K562 (cell line): ENCODE data around the gene HMBS. TPM values are rescaled to one million over a fixed set of nuclear protein-coding genes. Genes with fewer than 3 reads are reported as not detected.

Experiments used
- AFF4 ChIP-seq: sonication (generic); formaldehyde crosslinking; IDR thresholded peaks from 2 replicates; pipeline ENCODE4 v1.8.0; 2023; ENCODE audit warnings: mild to moderate bottlenecking, missing genetic modification reagents
- BRF1 ChIP-seq: IDR thresholded peaks from 3 replicates; pipeline ENCODE4 v1.6.1; 2011; ENCODE audit warnings: borderline replicate concordance, mild to moderate bottlenecking; ENCODE audit not compliant: insufficient read length; ENCODE audit errors: extremely low read depth
- CEBPB ChIP-seq: fragments of 450-650 bp; IDR thresholded peaks from 2 replicates; pipeline ENCODE4 v1.6.1; 2016; ENCODE audit warnings: missing genetic modification characterization, missing compliant biosample characterization
- FOXJ3 ChIP-seq: sonication (generic); formaldehyde crosslinking; IDR thresholded peaks from 2 replicates; pipeline ENCODE4 v1.4.0; 2020; ENCODE audit warnings: mild to moderate bottlenecking, missing genetic modification reagents
- HDAC3 ChIP-seq: fragments of 450-650 bp; IDR thresholded peaks from 2 replicates; pipeline ENCODE4 v1.6.1; 2018; ENCODE audit warnings: borderline replicate concordance, mild to moderate bottlenecking, moderate library complexity; ENCODE audit not compliant: partially characterized antibody
- KLF16 ChIP-seq: IDR thresholded peaks from 2 replicates; pipeline ENCODE4 v1.6.1; 2016; ENCODE audit warnings: antibody characterized with exemption
- LARP7 ChIP-seq: fragments of 450-650 bp; IDR thresholded peaks from 2 replicates; pipeline ENCODE4 v1.6.1; 2016
- OTX1 ChIP-seq: fragments of 450-650 bp; formaldehyde crosslinking; IDR thresholded peaks from 2 replicates; pipeline ENCODE4 v1.4.0; 2022; ENCODE audit warnings: mild to moderate bottlenecking
- SP2 ChIP-seq: IDR thresholded peaks from 2 replicates; pipeline ENCODE4 v1.6.1; 2011; ENCODE audit warnings: mild to moderate bottlenecking, low read depth, low read length, moderate library complexity; ENCODE audit not compliant: poor library complexity, severe bottlenecking; ENCODE audit errors: extremely low read depth
- STAG1 ChIP-seq: sonication (generic); formaldehyde crosslinking; IDR thresholded peaks from 2 replicates; pipeline ENCODE4 v1.5.0; 2020; ENCODE audit warnings: missing genetic modification reagents, borderline replicate concordance
- TGIF2 ChIP-seq: sonication (generic); formaldehyde crosslinking; IDR thresholded peaks from 2 replicates; pipeline ENCODE4 v1.8.1; 2022; ENCODE audit warnings: mild to moderate bottlenecking, missing genetic modification reagents, moderate library complexity
- TOE1 ChIP-seq, 2 experiments: fragments of 450-650 bp in 1 of 2; sonication (generic) in 1 of 2; formaldehyde crosslinking in 1 of 2; IDR thresholded peaks; 2 replicates each; pipeline versions ENCODE4 v1.7.1 to v1.8.0; 2016 to 2022; ENCODE audit warnings: borderline replicate concordance in 2 of 2, mild to moderate bottlenecking in 2 of 2, antibody characterized with exemption in 1 of 2, inconsistent platforms in 1 of 2, low read depth in 1 of 2, missing genetic modification reagents in 1 of 2, moderate library complexity in 1 of 2
- TSC22D4 ChIP-seq: fragments of 450-650 bp; IDR thresholded peaks from 2 replicates; pipeline ENCODE4 v1.6.1; 2016; ENCODE audit warnings: missing genetic modification characterization, missing biosample characterization, control low read depth
- ZBTB17 ChIP-seq: fragments of 450-650 bp; formaldehyde crosslinking; IDR thresholded peaks from 2 replicates; pipeline ENCODE4 v1.4.0; 2020; ENCODE audit warnings: mild to moderate bottlenecking
- ZNF316 ChIP-seq: fragments of 450-650 bp; IDR thresholded peaks from 2 replicates; pipeline ENCODE4 v1.6.1; 2016
- ZNF384 ChIP-seq: IDR thresholded peaks from 2 replicates; pipeline ENCODE4 v1.6.1; 2012; ENCODE audit warnings: low read depth, low read length, improper control_type of control experiment
- ZNF830 ChIP-seq: fragments of 250-450 bp; sonication (Bioruptor Pico); IDR thresholded peaks from 2 replicates; pipeline ENCODE4 v1.5.0; 2021; ENCODE audit warnings: mild to moderate bottlenecking
- polyA plus RNA-seq, 8 experiments: library from polyadenylated mRNA; depleted of rRNA in 4 of 8; stranded (reverse) in 5 of 8; unstranded in 3 of 8; fragments of >200 nt; fragmentation: Nextera tagmentation in 2 of 8; fragmentation: Illumina TruSeq in 1 of 8; extraction: Ambion mirVana in 2 of 8; extraction: Trizol in 1 of 8; gene quantifications; 2 replicates each; pipeline versions ENCODE4 v1.2.1 to v1.2.3, GENCODE V29; 2011 to 2014; ENCODE audit warnings: inconsistent platforms in 1 of 8, missing spikeins in 1 of 8
- total RNA-seq, 7 experiments: library from RNA; depleted of rRNA in 6 of 7; stranded (reverse); fragments of >200 nt in 6 of 7; fragmentation: Illumina TruSeq in 2 of 7; extraction: Trizol in 2 of 7; gene quantifications; 2 replicates each; pipeline versions ENCODE4 v1.2.1 to v1.2.3, GENCODE V29; 2011 to 2021; ENCODE audit warnings: low replicate concordance in 1 of 7
- TF ChIP-seq, protein P1 (sequence below): sonication (generic); formaldehyde crosslinking; IDR thresholded peaks from 2 replicates; pipeline ENCODE4 v1.8.0; 2022; ENCODE audit warnings: mild to moderate bottlenecking, missing genetic modification reagents
- TF ChIP-seq, protein P2 (sequence below): sonication (generic); formaldehyde crosslinking; IDR thresholded peaks from 2 replicates; pipeline ENCODE4 v1.8.0; 2023; ENCODE audit warnings: mild to moderate bottlenecking, missing genetic modification reagents
- TF ChIP-seq, protein P3 (sequence below): fragments of 450-650 bp; formaldehyde crosslinking; IDR thresholded peaks from 2 replicates; pipeline ENCODE4 v1.4.0; 2020; ENCODE audit warnings: mild to moderate bottlenecking, moderate library complexity

The HMBS gene
- total and polyA plus RNA-seq, 9 of the 15 experiments (the other 6 are each of a cell fraction or from before 2014, with no cell fraction given), result 56.9 to 385 (median 286) TPM

DNA sequence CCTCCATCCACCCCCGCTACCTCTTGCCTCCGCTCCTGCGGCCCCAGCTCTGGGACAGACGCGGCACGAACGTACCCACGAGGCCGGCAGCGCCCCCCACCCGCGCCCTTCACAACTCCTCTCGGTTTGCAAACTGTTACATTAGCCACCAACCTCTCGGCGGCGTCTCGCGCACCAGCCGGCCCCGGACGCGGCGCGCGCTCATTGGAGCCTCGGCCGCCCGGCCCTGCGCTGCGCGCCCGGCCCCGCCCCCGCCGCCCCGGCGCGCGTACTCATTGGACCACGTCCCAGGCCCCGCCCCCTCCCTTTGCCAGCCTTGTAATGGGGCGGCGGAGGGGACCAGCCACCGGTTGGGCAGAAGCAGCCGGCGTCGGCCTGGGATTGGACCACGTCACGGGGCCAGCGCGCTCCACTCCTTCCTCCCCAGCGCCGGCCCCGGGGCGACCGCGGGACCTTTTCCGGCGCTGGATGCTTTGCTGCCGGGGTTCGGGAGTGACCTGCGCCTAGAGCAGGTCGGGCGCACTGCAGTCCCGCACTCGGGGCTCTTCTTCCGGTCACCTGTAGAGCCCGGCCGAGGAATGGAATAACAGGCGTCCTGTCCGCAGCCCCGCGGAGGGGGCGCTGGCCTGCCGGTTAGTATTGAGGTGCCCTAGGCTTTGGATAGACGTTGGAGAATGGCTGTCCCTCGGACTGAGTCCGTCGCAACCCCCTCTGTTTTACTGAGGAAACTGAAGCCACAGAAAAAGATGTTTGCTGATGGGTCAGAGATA is 27.5 kb upstream of the HMBS start, which contains the start of gene HYOU1 (continued):
- TF ChIP-seq, protein P1, sequence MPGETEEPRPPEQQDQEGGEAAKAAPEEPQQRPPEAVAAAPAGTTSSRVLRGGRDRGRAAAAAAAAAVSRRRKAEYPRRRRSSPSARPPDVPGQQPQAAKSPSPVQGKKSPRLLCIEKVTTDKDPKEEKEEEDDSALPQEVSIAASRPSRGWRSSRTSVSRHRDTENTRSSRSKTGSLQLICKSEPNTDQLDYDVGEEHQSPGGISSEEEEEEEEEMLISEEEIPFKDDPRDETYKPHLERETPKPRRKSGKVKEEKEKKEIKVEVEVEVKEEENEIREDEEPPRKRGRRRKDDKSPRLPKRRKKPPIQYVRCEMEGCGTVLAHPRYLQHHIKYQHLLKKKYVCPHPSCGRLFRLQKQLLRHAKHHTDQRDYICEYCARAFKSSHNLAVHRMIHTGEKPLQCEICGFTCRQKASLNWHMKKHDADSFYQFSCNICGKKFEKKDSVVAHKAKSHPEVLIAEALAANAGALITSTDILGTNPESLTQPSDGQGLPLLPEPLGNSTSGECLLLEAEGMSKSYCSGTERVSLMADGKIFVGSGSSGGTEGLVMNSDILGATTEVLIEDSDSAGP (CRISPR knock-in tag), result no peak
- TF ChIP-seq LARP7, result no peak
- no peak for TF ChIP-seq SP2
- TF ChIP-seq HDAC3, result peak; percentile 37
- TF ChIP-seq, protein P2, sequence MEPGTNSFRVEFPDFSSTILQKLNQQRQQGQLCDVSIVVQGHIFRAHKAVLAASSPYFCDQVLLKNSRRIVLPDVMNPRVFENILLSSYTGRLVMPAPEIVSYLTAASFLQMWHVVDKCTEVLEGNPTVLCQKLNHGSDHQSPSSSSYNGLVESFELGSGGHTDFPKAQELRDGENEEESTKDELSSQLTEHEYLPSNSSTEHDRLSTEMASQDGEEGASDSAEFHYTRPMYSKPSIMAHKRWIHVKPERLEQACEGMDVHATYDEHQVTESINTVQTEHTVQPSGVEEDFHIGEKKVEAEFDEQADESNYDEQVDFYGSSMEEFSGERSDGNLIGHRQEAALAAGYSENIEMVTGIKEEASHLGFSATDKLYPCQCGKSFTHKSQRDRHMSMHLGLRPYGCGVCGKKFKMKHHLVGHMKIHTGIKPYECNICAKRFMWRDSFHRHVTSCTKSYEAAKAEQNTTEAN, result no peak
- TF ChIP-seq, protein P3, sequence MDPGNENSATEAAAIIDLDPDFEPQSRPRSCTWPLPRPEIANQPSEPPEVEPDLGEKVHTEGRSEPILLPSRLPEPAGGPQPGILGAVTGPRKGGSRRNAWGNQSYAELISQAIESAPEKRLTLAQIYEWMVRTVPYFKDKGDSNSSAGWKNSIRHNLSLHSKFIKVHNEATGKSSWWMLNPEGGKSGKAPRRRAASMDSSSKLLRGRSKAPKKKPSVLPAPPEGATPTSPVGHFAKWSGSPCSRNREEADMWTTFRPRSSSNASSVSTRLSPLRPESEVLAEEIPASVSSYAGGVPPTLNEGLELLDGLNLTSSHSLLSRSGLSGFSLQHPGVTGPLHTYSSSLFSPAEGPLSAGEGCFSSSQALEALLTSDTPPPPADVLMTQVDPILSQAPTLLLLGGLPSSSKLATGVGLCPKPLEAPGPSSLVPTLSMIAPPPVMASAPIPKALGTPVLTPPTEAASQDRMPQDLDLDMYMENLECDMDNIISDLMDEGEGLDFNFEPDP (CRISPR knock-in tag), result no peak
- TF ChIP-seq ZBTB17 (CRISPR knock-in tag), result peak; percentile 37; the same call in 1 of the 2 replicates
- no peak for TF ChIP-seq STAG1
- no peak for TF ChIP-seq TSC22D4
- TF ChIP-seq ZNF830, result peak; percentile 81; the same call in 1 of the 2 replicates
- TF ChIP-seq BRF1, result no peak
- TF ChIP-seq TGIF2 (CRISPR knock-in tag), result no peak
- TF ChIP-seq TOE1 (IDR thresholded peaks at IDR 0.05; ENCODE audit: borderline replicate concordance), result 0 out of 2 replicates have a peak, but pooled peaks have one; percentile 25
- TF ChIP-seq TOE1 (CRISPR knock-in tag; IDR thresholded peaks at IDR 0.05; ENCODE audit: borderline replicate concordance, low read depth), result no peak
- TF ChIP-seq ZNF316, result no peak
- no peak for TF ChIP-seq KLF16
- TF ChIP-seq FOXJ3 (CRISPR knock-in tag), result no peak
- peak; percentile 75; the same call in 1 of the 2 replicates for TF ChIP-seq AFF4
- no peak for TF ChIP-seq OTX1 (CRISPR knock-in tag)
- TF ChIP-seq ZNF384, result no peak
- TF ChIP-seq CEBPB, result no peak
